ENCODE results near the gene GTF3C2. TPM values are rescaled to one million over a fixed set of nuclear protein-coding genes. Genes with fewer than 3 reads are reported as not detected.
A peak's percentile ranks its signal among the peaks of the same experiment; 100 is the strongest.

Gene GTF3C2
- total and polyA plus RNA-seq, 2 of the 13 experiments (the other 11 are each of a cell fraction or from before 2014, with no cell fraction given): 77.5 to 130 TPM

- peak; percentile 92 for TF ChIP-seq TP53 (CRISPR knock-in tag; conservative IDR thresholded peaks at IDR 0.05)
- TF ChIP-seq ZC3H4 (CRISPR knock-in tag; IDR thresholded peaks at IDR 0.05; ENCODE audit: borderline replicate concordance): 0 out of 2 replicates have a peak, but pooled peaks have one; percentile 44
- TF ChIP-seq, protein P1, sequence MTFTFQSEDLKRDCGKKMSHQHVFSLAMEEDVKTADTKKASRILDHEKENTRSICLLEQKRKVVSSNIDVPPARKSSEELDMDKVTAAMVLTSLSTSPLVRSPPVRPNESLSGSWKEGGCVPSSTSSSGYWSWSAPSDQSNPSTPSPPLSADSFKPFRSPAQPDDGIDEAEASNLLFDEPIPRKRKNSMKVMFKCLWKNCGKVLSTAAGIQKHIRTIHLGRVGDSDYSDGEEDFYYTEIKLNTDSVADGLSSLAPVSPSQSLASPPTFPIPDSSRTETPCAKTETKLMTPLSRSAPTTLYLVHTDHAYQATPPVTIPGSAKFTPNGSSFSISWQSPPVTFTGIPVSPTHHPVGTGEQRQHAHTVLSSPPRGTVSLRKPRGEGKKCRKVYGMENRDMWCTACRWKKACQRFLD (CRISPR knock-in tag; IDR thresholded peaks at IDR 0.05; ENCODE audit: borderline replicate concordance): peak; percentile 73; the same call in 1 of the 2 replicates
- peak; percentile 99 for TF ChIP-seq ZBTB7A (CRISPR knock-in tag; IDR thresholded peaks at IDR 0.05)
- TF ChIP-seq, protein P2, sequence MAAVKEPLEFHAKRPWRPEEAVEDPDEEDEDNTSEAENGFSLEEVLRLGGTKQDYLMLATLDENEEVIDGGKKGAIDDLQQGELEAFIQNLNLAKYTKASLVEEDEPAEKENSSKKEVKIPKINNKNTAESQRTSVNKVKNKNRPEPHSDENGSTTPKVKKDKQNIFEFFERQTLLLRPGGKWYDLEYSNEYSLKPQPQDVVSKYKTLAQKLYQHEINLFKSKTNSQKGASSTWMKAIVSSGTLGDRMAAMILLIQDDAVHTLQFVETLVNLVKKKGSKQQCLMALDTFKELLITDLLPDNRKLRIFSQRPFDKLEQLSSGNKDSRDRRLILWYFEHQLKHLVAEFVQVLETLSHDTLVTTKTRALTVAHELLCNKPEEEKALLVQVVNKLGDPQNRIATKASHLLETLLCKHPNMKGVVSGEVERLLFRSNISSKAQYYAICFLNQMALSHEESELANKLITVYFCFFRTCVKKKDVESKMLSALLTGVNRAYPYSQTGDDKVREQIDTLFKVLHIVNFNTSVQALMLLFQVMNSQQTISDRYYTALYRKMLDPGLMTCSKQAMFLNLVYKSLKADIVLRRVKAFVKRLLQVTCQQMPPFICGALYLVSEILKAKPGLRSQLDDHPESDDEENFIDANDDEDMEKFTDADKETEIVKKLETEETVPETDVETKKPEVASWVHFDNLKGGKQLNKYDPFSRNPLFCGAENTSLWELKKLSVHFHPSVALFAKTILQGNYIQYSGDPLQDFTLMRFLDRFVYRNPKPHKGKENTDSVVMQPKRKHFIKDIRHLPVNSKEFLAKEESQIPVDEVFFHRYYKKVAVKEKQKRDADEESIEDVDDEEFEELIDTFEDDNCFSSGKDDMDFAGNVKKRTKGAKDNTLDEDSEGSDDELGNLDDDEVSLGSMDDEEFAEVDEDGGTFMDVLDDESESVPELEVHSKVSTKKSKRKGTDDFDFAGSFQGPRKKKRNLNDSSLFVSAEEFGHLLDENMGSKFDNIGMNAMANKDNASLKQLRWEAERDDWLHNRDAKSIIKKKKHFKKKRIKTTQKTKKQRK (IDR thresholded peaks at IDR 0.05; ENCODE audit: low read length): no peak
- TF ChIP-seq SMAD3 (CRISPR knock-in tag; IDR thresholded peaks at IDR 0.05): peak; percentile 98
- peak; percentile 85 for TF ChIP-seq ETV6 (CRISPR knock-in tag; conservative IDR thresholded peaks at IDR 0.05)
- TF ChIP-seq ZNF260 (CRISPR knock-in tag; IDR thresholded peaks at IDR 0.05; ENCODE audit: borderline replicate concordance, low read depth): peak; percentile 56; the same call in 1 of the 2 replicates
- peak; percentile 80 for TF ChIP-seq ZNF343 (CRISPR knock-in tag; IDR thresholded peaks at IDR 0.05)
- TF ChIP-seq E2F1 (CRISPR knock-in tag; IDR thresholded peaks at IDR 0.05): peak; percentile 94
- peak; percentile 91; the same call in 1 of the 2 replicates for TF ChIP-seq KLF9 (CRISPR knock-in tag; IDR thresholded peaks at IDR 0.05; ENCODE audit: low read depth)
- peak; percentile 82; the same call in 1 of the 2 replicates for TF ChIP-seq ZNF253 (CRISPR knock-in tag; IDR thresholded peaks at IDR 0.05; ENCODE audit: borderline replicate concordance)
- peak; percentile 78 for TF ChIP-seq SOX5 (CRISPR knock-in tag; IDR thresholded peaks at IDR 0.05; ENCODE audit: borderline replicate concordance)
- peak; percentile 92 for TF ChIP-seq ZNF639 (CRISPR knock-in tag; conservative IDR thresholded peaks at IDR 0.05)
- peak; percentile 73; the same call in 1 of the 2 replicates for TF ChIP-seq ZNF12 (CRISPR knock-in tag; IDR thresholded peaks at IDR 0.05)
- TF ChIP-seq GABPA (IDR thresholded peaks at IDR 0.05; ENCODE audit: low read depth, low read length): no peak
- peak; percentile 89 for TF ChIP-seq GABPA (CRISPR knock-in tag; IDR thresholded peaks at IDR 0.05; ENCODE audit: low read depth)
- TF ChIP-seq, protein P3, sequence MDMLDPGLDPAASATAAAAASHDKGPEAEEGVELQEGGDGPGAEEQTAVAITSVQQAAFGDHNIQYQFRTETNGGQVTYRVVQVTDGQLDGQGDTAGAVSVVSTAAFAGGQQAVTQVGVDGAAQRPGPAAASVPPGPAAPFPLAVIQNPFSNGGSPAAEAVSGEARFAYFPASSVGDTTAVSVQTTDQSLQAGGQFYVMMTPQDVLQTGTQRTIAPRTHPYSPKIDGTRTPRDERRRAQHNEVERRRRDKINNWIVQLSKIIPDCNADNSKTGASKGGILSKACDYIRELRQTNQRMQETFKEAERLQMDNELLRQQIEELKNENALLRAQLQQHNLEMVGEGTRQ (IDR thresholded peaks at IDR 0.05; ENCODE audit: low read depth, low read length): no peak
- TF ChIP-seq, protein P3 (CRISPR knock-in tag; IDR thresholded peaks at IDR 0.05; ENCODE audit: borderline replicate concordance): peak; percentile 54; the same call in 1 of the 2 replicates
- TF ChIP-seq ZBTB21 (CRISPR knock-in tag; IDR thresholded peaks at IDR 0.05): peak; percentile 50
- peak; percentile 56; the same call in 1 of the 2 replicates for TF ChIP-seq ZMYM2 (CRISPR knock-in tag; IDR thresholded peaks at IDR 0.05)
Measured at GRCh38 chr2:27370026-27370815, 13.7 kb upstream of the GTF3C2 start, which contains the start of the genes EIF2B4 and SNX17 (continued).
